Fibroblast of the aortic adventitia (primary cell): Measurements from ENCODE around the gene CYTH1. TPM values are rescaled to one million over a fixed set of nuclear protein-coding genes. Genes with fewer than 3 reads are reported as not detected.

ENCODE experiments used
- DNase-seq: peaks from one replicate; pipeline ENCODE4 v3.0.0-alpha.2; 2010; ENCODE audit warnings: low read depth
- H3K4me3 ChIP-seq: 2 replicates; pipeline ENCODE4 v1.5.1; 2011; ENCODE audit warnings: low read depth, mild to moderate bottlenecking, control low read depth, low read length, moderate library complexity
- total RNA-seq: library from RNA; depleted of rRNA; stranded (reverse); fragments of >200 nt; gene quantifications from 2 replicates; pipeline ENCODE4 v1.2.3, GENCODE V29; 2012; ENCODE audit warnings: low replicate concordance
- TF ChIP-seq, protein P1 (sequence below): IDR thresholded peaks from 2 replicates; pipeline ENCODE4 v1.5.1; 2011; ENCODE audit warnings: mild to moderate bottlenecking, low read length, control low read depth, inconsistent platforms; ENCODE audit not compliant: insufficient read depth

CYTH1 gene
- total RNA-seq, 1 donor = 13.8 TPM

- TF ChIP-seq, protein P1, sequence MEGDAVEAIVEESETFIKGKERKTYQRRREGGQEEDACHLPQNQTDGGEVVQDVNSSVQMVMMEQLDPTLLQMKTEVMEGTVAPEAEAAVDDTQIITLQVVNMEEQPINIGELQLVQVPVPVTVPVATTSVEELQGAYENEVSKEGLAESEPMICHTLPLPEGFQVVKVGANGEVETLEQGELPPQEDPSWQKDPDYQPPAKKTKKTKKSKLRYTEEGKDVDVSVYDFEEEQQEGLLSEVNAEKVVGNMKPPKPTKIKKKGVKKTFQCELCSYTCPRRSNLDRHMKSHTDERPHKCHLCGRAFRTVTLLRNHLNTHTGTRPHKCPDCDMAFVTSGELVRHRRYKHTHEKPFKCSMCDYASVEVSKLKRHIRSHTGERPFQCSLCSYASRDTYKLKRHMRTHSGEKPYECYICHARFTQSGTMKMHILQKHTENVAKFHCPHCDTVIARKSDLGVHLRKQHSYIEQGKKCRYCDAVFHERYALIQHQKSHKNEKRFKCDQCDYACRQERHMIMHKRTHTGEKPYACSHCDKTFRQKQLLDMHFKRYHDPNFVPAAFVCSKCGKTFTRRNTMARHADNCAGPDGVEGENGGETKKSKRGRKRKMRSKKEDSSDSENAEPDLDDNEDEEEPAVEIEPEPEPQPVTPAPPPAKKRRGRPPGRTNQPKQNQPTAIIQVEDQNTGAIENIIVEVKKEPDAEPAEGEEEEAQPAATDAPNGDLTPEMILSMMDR = no peak
- DNase-seq = peak; percentile 31
- peak overlapping the region; percentile 25 for H3K4me3 ChIP-seq
These were observed 58.9 kb downstream of the CYTH1 start for GRCh38 chr17:78723001-78723796.

GRCh38 chr17:78722246-78722761 is 59.8 kb downstream of the CYTH1 start:
- no peak overlapping the region for H3K4me3 ChIP-seq
- TF ChIP-seq, protein P1 = no peak
- DNase-seq = no peak

GRCh38 chr17:78719630-78720298 is 62.3 kb downstream of the CYTH1 start:
- TF ChIP-seq, protein P1 = no peak
- DNase-seq = no peak
- no peak overlapping the region for H3K4me3 ChIP-seq

DNA sequence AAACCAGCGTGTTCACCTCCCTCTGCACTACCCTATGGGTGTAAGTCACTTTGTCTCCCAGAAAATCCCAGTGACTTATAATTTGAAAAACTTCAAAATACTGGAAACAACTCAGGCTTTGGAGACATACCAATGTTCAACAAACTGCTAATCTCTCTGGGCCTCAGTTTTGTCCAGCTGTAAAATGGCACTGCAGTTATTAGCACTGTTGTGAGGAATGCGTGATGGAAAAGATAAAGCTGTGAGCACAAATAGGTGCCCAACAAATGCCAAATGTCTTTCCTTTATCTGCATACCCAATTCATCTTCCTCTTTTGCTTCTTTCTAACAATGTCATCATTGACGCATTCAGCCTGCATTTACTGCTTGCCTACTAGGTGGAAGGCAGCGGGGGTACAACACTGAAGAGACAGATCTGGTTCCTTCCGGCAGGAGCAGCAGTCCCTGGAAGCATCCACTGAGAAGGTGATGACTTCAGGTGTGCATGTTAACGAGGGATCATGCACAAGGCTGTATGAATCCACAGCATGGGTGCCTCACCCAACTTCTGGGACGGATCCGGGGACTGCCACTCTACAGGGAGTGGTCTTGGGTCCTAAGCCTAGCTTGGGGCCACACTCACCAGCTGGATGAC is 63.4 kb downstream of the CYTH1 start:
- no peak for DNase-seq
- H3K4me3 ChIP-seq = no peak overlapping the region
- TF ChIP-seq, protein P1 = no peak

GRCh38 chr17:78717431-78717980 is 64.6 kb downstream of the CYTH1 start:
- H3K4me3 ChIP-seq = peak overlapping the region; percentile 60
- TF ChIP-seq, protein P1 = no peak
- peak; percentile 67 for DNase-seq

GRCh38 chr17:78716814-78717393 is 65.2 kb downstream of the CYTH1 start:
- H3K4me3 ChIP-seq = peak overlapping the region; percentile 60
- DNase-seq = peak; percentile 55
- TF ChIP-seq, protein P1 = no peak
